Measurements from ENCODE around the gene RFNG. TPM values are rescaled to one million over a fixed set of nuclear protein-coding genes. Genes with fewer than 3 reads are reported as not detected.

Gene RFNG, protein sequence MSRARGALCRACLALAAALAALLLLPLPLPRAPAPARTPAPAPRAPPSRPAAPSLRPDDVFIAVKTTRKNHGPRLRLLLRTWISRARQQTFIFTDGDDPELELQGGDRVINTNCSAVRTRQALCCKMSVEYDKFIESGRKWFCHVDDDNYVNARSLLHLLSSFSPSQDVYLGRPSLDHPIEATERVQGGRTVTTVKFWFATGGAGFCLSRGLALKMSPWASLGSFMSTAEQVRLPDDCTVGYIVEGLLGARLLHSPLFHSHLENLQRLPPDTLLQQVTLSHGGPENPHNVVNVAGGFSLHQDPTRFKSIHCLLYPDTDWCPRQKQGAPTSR
- 33.5 and 43.4 TPM in 2 replicates for total RNA-seq

GRCh38 chr17:82051776-82052637 is at the start of gene RFNG, which contains the start of gene GPS1:
TSS of gene RFNG (minus strand) at chr17:82051811. CDS start at chr17:82051766, 45 bp downstream.
TSS of gene GPS1 (plus strand) at chr17:82051898. CDS start at chr17:82051932, 34 bp downstream.

DNA sequence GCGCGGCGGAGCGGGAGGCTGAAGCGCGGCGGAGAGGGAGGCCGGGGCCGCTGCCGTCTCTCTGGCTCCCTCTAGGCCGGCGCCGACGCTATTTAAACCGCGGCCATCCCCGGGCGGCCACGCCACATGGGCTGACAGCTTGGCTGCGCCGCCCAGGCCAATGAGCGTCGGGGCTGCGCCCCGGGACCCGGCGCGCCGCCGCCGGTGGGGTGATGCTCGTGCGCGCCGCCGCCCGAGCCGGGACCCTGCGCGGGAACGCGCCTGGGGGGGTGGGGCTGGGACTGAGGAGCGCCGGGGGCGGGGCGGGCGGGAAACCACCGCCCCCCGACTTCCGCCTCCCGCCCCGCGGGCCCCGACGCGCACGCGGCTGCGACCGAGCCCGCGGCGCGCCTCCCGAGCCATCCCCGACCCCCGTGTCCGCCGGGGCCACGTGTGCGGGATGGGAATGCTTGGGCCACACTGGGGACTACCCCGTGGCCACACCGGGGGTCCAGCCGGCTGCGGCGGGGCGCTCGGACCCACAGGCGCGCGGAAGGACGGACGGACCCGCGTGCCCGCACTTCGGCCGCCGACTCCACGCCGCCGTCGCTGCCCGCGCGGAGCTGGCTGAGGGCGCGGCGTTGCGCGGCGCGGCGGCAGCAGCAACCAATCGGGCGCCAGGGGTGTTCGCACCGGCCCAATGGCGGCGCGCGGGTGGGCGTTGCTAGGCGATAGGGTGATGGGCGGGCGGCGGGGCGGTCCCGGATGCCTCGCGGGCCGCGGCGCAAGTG is 46.7 kb upstream of the RFNG start, which contains the start of gene FASN:
FASN (minus strand) TSS at position 68 of the 770 bp plus-strand sequence. CDS start 1,791 bp downstream, outside the sequence.

DNA sequence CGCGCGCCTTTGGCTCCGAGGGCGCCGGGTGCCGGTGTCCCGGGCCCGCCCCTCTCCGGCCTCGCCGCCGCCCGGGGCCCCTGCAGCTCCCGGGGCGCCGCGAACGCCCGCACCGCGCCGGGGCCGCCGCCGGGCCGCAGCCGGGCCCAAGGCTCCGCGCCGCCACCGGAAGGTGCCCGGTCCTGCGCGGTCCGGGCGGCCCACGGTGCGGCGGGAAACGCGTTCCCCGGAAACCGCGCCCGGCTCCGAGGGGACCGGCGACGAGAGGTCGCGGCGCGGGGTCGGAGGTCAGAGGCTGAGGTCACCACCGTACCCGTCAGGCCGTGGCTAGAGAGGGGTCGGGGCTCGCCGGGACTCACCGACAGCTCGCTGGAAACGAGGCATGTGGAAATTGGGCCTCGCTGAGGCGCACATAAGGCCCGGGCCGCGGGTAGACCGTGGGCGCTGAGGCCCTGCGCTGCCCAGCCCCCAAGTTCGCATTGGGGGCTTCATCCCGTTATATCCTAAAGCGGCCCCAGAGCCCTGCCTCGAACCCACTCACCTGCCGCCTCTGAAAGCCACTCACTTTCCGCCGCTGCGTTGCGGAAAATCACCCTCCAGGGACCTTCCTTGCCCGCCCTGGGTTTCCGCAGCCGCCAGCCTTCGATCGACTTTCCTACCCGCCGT is 14.2 kb upstream of the RFNG start, which contains the start of gene DUS1L:
DUS1L (minus strand) TSS at position 167 of the 666 bp plus-strand sequence. CDS start 745 bp downstream, outside the sequence.

DNA sequence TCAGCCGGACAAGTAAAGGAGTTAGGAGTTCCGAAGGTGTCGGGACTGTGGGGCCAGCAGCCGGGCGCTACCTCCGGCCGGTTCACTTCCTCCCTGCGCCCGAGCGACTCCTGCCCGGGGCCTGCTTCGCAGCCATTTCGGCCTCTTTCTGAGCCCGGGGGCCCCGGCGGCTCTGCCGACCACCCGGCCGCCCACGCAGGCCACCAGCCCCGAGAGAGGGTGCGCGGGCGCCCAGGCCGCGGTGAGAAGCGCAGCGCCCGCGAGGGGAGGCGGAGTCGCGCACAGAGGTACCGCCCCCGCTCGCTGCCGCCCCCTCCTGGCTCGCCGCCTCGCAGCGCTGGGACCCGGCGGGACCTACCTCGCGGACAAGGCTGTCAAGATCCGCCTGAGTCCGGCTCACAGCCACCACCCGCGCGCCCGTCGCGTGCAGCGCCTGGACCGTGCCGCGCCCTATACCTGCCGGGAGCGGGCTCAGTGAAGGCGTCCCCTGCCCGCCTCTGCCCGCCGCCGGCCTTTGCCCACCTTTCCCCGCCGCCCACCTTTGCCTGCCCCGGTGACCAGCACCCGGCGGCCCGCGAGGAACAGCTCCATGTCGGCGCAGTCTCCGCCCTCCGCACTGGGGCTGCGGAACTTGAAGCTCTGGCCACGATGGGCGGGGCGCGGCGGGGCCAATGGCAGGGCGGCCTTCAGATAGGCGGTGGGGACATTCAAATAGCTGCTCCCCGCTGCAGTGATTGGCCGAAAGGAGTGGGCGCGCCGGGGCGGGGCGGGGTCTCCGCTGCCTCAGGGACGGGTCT is 14.3 kb downstream of the RFNG start, which contains the start of gene DCXR:
DCXR (minus strand) TSS at position 606 of the 797 bp plus-strand sequence; CDS start at position 591, 15 bp downstream.

GRCh38 chr17:82031303-82031884 is 20.2 kb downstream of the RFNG start, which contains the start of gene RAC3:
TSS of gene RAC3 (plus strand) at chr17:82031678. CDS start at chr17:82031762, 84 bp downstream.

GRCh38 chr17:82022981-82023446 is 28.6 kb downstream of the RFNG start, which contains the start of gene LRRC45:
TSS of gene LRRC45 (plus strand) at chr17:82023305. CDS start at chr17:82023644, 339 bp downstream.

GRCh38 chr17:82022310-82022980 is 29.2 kb downstream of the RFNG start, which contains the start of gene CENPX:
TSS of gene CENPX (minus strand) at chr17:82022878. CDS start at chr17:82022861, 17 bp downstream.

Other genes starting within 250 kb of the RFNG start
- not detected in 2 replicates for gene GCGR, start 247.7 kb downstream of the RFNG start, total RNA-seq
- 74.4 and 76.3 TPM in 2 replicates for gene MCRIP1, start 218.5 kb downstream of the RFNG start, total RNA-seq
- not detected in 2 replicates for gene PPP1R27, start 216.8 kb downstream of the RFNG start, total RNA-seq
- 1,029 and 1,052 TPM in 2 replicates for gene P4HB, start 191.3 kb downstream of the RFNG start, total RNA-seq
- gene ARHGDIA, start 180.5 kb downstream of the RFNG start, total RNA-seq, result 101 and 134 TPM in 2 replicates
- 73.4 and 74.3 TPM in 2 replicates for gene ALYREF, start 160.2 kb downstream of the RFNG start, total RNA-seq
- 121 and 124 TPM in 2 replicates for gene ANAPC11, start 160.1 kb downstream of the RFNG start, total RNA-seq
- gene NPB, start 149.6 kb downstream of the RFNG start, total RNA-seq, result 0.13 and 0.43 TPM in 2 replicates
- 29.8 and 32.8 TPM in 2 replicates for gene PCYT2, start 140.4 kb downstream of the RFNG start, total RNA-seq
- gene SIRT7, start 133.6 kb downstream of the RFNG start, total RNA-seq, result 15.4 and 15.7 TPM in 2 replicates
- gene MAFG, start 124.1 kb downstream of the RFNG start, total RNA-seq, result 12.9 and 14.5 TPM in 2 replicates
- 64.2 and 98.0 TPM in 2 replicates for gene PYCR1, start 114.5 kb downstream of the RFNG start, total RNA-seq
- gene MYADML2, start 104.6 kb downstream of the RFNG start, total RNA-seq, result not detected in 2 replicates
- not detected in 2 replicates for gene NOTUM, start 90.6 kb downstream of the RFNG start, total RNA-seq
- gene ASPSCR1, start 74.2 kb downstream of the RFNG start, total RNA-seq, result 18.8 and 22.2 TPM in 2 replicates
- 17.1 and 25.3 TPM in 2 replicates for gene CENPX, start 28.9 kb downstream of the RFNG start, total RNA-seq
- 7.5 and 7.7 TPM in 2 replicates for gene LRRC45, start 28.5 kb downstream of the RFNG start, total RNA-seq
- gene RAC3, start 20.1 kb downstream of the RFNG start, total RNA-seq, result 2.1 and 7.1 TPM in 2 replicates
- gene DCXR, start 14.1 kb downstream of the RFNG start, total RNA-seq, result 31.0 and 31.9 TPM in 2 replicates
- gene GPS1, start 87 bp upstream of the RFNG start, total RNA-seq, result 70.8 and 78.7 TPM in 2 replicates
- 22.8 and 35.9 TPM in 2 replicates for gene DUS1L, start 14.0 kb upstream of the RFNG start, total RNA-seq
- 40.9 and 57.5 TPM in 2 replicates for gene FASN, start 46.4 kb upstream of the RFNG start, total RNA-seq
- gene CCDC57, start 161.0 kb upstream of the RFNG start, total RNA-seq, result 16.7 and 17.9 TPM in 2 replicates
- gene SLC16A3, start 177.2 kb upstream of the RFNG start, total RNA-seq, result 108 and 125 TPM in 2 replicates
- gene CSNK1D, start 221.9 kb upstream of the RFNG start, total RNA-seq, result 49.0 and 49.5 TPM in 2 replicates